IPS-18c (cell line): ENCODE measurements around the gene TSTD1.

Source experiments
- H3K4me3 ChIP-seq: 2 replicates; pipeline ENCODE4 v1.7.0; 2013; ENCODE audit warnings: low read depth, mild to moderate bottlenecking, low read length, moderate library complexity; ENCODE audit not compliant: insufficient read depth
- H3K9me3 ChIP-seq: one replicate; pipeline ENCODE4 v1.6.1; 2013; ENCODE audit warnings: mild to moderate bottlenecking, low read length, moderate library complexity; ENCODE audit not compliant: control insufficient read depth, insufficient read depth

Gene TSTD1

DNA sequence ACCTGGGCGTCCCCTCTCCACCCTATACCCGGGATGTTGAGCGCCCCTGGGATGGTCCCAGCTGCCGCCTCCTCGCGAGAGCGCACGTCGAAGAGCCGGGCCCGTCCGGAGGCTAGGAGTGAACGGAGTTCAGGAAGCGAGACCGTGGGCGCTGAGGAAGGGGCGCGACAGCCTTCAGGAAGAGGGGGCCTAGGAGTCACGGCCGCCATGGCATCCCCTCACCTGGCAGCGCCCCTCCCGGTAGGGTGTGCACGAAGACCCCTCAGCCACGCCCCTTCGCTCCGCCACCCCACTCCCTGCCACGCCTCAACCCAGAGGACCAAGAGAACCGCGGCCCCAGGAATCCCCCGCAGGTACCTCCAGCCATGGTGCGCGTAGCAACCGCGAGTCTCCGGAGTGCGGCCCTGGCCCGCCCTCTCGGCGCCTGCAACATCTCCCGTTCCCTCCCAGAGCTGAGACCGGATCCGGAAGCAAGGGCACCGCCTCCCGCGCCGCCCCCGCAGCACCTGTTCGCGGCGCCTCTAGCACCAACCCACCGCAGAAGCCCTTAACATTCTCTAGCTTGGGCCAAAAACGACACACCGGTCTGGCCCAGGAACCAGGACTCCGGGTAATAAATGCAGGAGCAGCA, at the start of gene TSTD1:
Gene TSTD1, minus strand, starts transcription at position 442 of the 631 bp plus-strand sequence. Its CDS starts 75 bp downstream, at position 367.
- Histone ChIP-seq H3K4me3 (peak within 1 kb of the TSS; percentile 87), H3K9me3 (no peaks in the 10 kb centered on the region)

GRCh38 chr1:161086457-161086856, 47.7 kb upstream of the TSTD1 start:
- Histone ChIP-seq H3K9me3 (no peaks in the 10 kb centered on the region), H3K4me3 (no peak overlapping the region)

- H3K9me3 ChIP-seq, result no peaks in the 10 kb centered on the region
- no peak overlapping the region for H3K4me3 ChIP-seq
Measured at GRCh38 chr1:161085165-161085564, 46.4 kb upstream of the TSTD1 start.

- Histone ChIP-seq H3K4me3 (no peak overlapping the region), H3K9me3 (no peaks in the 10 kb centered on the region)
Measured at GRCh38 chr1:161084597-161084988, 45.8 kb upstream of the TSTD1 start.

GRCh38 chr1:161083748-161084596, 45.2 kb upstream of the TSTD1 start:
- H3K4me3 ChIP-seq, result no peak overlapping the region
- H3K9me3 ChIP-seq, result no peaks in the 10 kb centered on the region

DNA sequence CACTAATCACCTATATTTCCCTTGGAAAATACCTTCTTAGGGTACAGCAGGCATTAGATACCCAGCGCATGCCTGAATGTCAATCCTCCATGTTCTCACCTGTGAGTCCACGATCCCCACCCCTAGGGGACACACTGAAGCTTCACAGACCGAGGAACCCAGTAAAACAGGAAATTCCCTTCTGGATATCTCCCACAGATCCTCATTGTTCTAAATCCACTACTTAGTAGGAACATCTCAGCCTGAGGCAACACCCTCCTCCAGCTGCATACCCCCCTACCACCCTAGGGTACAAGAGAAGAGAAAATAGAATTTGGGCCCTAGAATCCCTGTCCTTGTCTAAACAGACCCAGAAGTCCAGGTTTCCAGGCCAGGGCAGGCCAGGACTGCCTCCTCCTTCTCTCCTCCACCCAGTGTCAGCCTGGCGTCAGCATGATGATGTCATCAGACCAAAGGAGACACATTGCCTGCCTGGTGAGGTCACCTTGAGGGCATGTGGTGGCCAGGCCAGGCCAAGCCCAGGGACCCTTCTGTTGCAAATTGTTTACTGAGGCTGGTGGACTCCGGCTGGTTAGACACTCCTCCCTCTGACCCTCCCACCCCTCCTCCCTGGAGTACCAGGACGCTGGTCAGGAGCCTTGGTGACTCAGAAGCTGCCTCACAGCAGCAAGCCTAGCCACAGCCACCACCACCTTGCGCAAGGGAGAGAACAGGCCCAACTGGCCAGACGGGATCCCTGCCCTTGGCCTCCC, 44.4 kb upstream of the TSTD1 start:
- H3K9me3 ChIP-seq, result no peaks in the 10 kb centered on the region
- H3K4me3 ChIP-seq, result no peak overlapping the region

- no peak overlapping the region for H3K4me3 ChIP-seq
- H3K9me3 ChIP-seq, result no peaks in the 10 kb centered on the region
Measured at GRCh38 chr1:161082483-161082882, 43.7 kb upstream of the TSTD1 start.

DNA sequence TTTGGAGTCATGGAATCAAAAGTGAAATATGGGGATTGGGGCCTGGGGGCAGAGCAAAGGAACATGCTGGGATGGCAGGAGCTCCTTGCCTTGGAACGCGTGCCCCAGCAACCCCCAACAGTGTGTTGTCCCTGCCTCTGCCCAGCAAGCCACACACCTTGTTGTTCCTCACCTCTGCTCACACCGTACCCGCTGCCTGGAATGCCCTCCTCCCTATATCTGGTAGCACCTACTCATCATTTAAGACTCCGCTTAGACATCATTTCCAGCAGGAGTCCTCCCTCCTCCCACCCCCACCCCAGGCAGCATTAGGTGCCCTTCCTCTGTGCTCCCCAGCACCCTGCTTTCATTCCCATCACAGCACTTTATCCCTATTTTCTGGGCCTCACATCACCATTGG, 42.8 kb upstream of the TSTD1 start:
- Histone ChIP-seq H3K9me3 (no peaks in the 10 kb centered on the region), H3K4me3 (no peak overlapping the region)

GRCh38 chr1:161080441-161081405, 42.0 kb upstream of the TSTD1 start:
- Histone ChIP-seq H3K9me3 (no peaks in the 10 kb centered on the region), H3K4me3 (no peak overlapping the region)

DNA sequence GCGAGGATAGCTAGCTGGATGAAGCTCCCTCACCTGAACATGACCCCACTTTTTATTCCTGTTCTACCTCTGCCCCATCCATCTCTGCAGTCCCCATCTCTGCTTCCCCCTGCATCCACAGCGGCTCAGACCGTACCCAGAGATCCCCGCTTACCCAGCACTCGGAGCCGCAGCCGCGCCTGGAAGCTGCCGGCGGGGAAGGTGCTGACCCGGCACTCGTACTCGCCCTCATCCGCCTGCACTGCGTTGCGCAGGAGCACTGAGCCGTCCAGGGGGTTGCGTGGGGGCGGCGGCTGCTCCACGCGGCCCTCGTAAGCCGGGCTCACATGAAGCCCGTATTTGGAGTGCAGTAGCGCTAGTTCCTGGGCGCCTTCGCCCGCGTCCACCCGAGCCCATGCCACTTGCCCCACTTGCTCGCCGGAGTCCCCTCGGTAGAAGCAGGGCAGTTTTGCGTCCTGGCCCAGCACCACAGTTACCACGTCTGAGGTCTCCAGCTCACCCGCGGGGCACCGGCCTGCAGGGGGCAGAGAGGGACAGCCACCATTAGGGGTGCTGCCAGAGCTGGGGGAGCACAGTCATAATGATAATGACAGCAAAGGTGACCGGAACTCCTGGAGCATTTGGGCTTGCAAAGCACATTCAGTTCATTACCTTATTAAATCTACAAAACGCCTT, 40.8 kb upstream of the TSTD1 start:
- no peak overlapping the region for H3K4me3 ChIP-seq
- no peaks in the 10 kb centered on the region for H3K9me3 ChIP-seq

GRCh38 chr1:161077426-161077825, 38.7 kb upstream of the TSTD1 start:
- Histone ChIP-seq H3K9me3 (no peaks in the 10 kb centered on the region), H3K4me3 (no peak overlapping the region)

DNA sequence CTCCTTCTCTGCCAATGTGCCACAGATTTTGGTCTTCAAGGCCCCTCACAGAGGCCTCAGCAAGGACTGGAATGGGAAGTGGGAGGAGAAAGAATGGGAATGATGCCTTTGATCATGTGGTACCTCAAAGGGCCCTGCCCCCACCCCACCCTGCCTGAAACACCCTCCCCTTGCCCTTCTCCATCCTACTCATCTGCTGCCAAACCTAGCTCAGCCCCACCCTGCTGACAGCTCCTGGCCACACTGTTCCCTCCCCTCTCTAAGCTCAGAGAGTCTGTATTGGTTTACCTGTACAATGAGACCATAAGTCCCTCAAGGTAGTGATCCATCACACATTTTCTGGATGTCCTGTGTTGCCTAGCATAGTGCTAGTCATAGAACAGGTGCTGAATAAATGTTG, 37.6 kb upstream of the TSTD1 start:
- Histone ChIP-seq H3K4me3 (no peak overlapping the region), H3K9me3 (no peaks in the 10 kb centered on the region)

GRCh38 chr1:161074676-161075368, 36.1 kb upstream of the TSTD1 start:
- Histone ChIP-seq H3K4me3 (no peak overlapping the region), H3K9me3 (peaks cover 5% of the 10 kb centered on the region)

DNA sequence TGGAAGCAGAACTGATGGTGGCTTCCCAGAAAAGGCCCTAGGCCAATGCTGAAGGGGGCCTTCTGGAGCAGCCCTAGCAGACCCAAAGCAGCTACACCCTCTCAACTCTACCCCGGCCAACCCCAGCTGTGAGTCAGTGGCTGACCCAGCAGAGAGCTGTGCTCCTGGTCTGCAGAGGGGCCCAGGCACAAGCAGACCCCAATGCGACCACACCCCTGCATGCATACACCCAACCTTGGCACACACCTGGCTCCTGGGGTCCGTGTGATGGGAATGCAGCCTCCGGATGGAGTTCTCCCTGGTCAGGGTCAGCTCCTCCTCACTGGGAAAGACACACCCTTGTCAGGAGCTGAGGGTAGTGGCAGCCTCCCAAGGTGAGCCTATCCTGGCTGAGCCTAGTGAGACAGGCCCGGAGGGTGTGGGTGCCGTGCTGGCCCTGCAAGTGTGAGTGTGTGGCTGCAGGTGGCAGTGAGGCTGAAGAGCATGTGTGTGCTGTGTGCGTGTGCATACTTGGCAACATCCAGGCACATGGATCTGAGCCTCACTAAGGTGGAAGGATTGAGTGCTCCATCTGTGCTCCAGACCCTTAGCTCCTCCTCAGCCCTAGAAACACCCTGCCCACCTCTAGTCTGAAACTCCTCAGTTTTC, 34.8 kb upstream of the TSTD1 start:
- Histone ChIP-seq H3K4me3 (no peak overlapping the region), H3K9me3 (peaks cover 5% of the 10 kb centered on the region)

- H3K4me3 ChIP-seq, result no peak overlapping the region
- peaks cover 5% of the 10 kb centered on the region for H3K9me3 ChIP-seq
Measured at GRCh38 chr1:161072751-161073449, 34.1 kb upstream of the TSTD1 start.
